IMR-90 (cell line): Measurements from ENCODE around the gene UPB1.

Experiments
- BHLHE40 ChIP-seq: fragments of 150-350 bp; IDR thresholded peaks from 2 replicates; pipeline ENCODE4 v1.6.1; 2016; ENCODE audit warnings: mild to moderate bottlenecking, low read depth, low read length
- MAFK ChIP-seq: IDR thresholded peaks from 2 replicates; pipeline ENCODE4 v1.6.1; 2012; ENCODE audit warnings: low read depth, low read length, improper control_type of control experiment
- MXI1 ChIP-seq: IDR thresholded peaks from 2 replicates; pipeline ENCODE4 v1.6.1; 2012; ENCODE audit warnings: low read depth, mild to moderate bottlenecking, low read length, moderate library complexity, borderline replicate concordance
- POLR2A ChIP-seq: IDR thresholded peaks from 2 replicates; pipeline ENCODE4 v1.6.1; 2012; ENCODE audit warnings: mild to moderate bottlenecking, low read depth, low read length
- RAD21 ChIP-seq: IDR thresholded peaks from 2 replicates; pipeline ENCODE4 v1.6.1; 2012; ENCODE audit warnings: low read length, improper control_type of control experiment
- RCOR1 ChIP-seq: IDR thresholded peaks from 2 replicates; pipeline ENCODE4 v1.6.1; 2012; ENCODE audit warnings: mild to moderate bottlenecking, low read length, improper control_type of control experiment; ENCODE audit not compliant: insufficient replicate concordance
- TF ChIP-seq, protein P1 (sequence below): conservative IDR thresholded peaks from 2 replicates; pipeline ENCODE4 v1.5.1; 2012; ENCODE audit warnings: mild to moderate bottlenecking, low read depth, low read length, improper control_type of control experiment

DNA sequence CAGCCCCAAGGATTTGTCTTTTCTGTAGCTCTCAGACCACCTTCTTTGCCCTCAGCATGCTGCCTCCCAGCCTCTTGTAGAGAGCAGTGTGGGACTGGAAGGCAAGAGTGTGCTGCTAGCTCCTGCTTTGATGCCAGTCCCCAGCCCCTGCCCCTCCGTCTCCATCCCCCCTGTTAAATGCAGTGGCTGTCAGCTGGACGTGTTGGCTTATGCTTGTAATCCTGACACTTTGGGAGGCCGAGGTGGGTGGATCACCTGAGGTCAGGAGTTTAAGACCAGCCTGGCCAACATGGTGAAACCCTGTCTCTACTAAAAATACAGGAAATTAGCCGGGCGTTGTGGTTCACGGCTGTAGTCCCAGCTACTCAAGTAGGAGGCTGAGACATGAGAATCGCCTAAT lies 76.1 kb downstream of the UPB1 start:
- TF ChIP-seq, protein P1, sequence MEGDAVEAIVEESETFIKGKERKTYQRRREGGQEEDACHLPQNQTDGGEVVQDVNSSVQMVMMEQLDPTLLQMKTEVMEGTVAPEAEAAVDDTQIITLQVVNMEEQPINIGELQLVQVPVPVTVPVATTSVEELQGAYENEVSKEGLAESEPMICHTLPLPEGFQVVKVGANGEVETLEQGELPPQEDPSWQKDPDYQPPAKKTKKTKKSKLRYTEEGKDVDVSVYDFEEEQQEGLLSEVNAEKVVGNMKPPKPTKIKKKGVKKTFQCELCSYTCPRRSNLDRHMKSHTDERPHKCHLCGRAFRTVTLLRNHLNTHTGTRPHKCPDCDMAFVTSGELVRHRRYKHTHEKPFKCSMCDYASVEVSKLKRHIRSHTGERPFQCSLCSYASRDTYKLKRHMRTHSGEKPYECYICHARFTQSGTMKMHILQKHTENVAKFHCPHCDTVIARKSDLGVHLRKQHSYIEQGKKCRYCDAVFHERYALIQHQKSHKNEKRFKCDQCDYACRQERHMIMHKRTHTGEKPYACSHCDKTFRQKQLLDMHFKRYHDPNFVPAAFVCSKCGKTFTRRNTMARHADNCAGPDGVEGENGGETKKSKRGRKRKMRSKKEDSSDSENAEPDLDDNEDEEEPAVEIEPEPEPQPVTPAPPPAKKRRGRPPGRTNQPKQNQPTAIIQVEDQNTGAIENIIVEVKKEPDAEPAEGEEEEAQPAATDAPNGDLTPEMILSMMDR: no peak
- TF ChIP-seq POLR2A: no peak
- no peak for TF ChIP-seq RCOR1
- TF ChIP-seq MAFK: no peak
- TF ChIP-seq RAD21: no peak
- no peak for TF ChIP-seq BHLHE40
- TF ChIP-seq MXI1: no peak
